GM21360 (cell line): ENCODE measurements around the gene SPTBN5.

Experiments
- ATAC-seq: cut with Tn5 transposase; IDR thresholded peaks from one replicate; pipeline ENCODE4 v1.9.1; 2021; ENCODE audit warnings: mild to moderate bottlenecking, moderate library complexity; ENCODE audit not compliant: unreplicated experiment

SPTBN5 gene

DNA sequence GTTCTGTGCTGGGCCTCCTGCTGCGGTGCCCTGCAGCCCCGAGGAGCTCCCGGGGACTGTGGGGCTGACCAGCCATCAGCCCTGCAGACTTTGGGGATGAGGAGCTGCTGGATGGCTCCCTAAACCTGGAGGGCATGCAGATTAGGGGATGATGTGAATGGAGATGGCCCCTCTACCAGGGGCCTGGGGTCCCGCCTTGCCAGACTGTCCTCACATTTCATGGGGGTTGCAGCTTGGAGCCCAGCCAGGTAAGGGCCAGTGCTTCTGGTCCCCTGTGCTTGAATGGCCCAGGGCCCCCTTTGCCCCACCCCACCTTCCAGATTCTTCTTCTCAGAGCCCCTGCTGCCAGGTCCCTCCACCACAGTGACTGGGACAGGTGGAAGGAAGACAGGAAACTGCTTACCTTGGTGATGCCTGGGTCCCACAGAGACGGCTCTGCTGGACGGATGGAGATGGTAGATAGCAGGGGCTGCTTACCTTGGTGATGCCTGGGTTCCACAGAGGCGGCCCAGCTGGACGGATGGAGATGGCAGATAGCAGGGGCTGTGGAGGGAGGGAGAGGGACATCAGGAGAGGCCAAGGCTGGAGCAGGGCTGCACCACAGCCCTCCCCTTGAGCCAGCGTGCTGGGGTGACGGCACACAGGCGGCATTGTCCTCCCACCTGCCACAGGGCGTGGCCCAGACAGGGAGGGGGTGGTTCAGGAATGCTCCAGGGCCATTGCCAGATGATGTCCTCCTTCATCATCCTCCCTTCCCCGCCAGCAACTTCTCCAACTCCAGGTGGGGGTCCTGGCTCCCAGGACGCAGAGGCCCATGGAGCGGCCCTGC, at the start of gene SPTBN5:
Gene SPTBN5 (minus strand): TSS at position 632 of the 829 bp plus-strand sequence. CDS start 556 bp downstream, at position 76.
- ATAC-seq = no peak

DNA sequence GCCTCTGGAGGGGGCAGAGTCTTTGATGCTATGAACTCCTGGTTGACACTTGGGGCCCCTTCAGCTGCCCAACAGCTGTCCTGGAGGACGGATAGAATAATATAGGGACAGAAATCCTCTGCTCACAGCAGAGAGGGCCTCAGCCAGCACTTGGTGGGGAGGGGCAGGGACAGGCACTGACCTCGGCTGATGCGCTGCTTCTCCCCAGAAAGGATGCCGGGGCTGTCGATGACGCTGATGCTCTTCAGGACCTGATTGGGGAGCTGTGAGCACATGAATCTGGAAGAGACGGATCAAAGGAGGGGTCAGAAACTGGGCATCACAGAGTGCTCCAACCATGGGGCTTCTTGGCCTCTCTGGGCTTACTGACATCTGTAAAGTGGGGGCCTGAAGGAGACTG, 49.0 kb upstream of the SPTBN5 start:
- no peak for ATAC-seq

DNA sequence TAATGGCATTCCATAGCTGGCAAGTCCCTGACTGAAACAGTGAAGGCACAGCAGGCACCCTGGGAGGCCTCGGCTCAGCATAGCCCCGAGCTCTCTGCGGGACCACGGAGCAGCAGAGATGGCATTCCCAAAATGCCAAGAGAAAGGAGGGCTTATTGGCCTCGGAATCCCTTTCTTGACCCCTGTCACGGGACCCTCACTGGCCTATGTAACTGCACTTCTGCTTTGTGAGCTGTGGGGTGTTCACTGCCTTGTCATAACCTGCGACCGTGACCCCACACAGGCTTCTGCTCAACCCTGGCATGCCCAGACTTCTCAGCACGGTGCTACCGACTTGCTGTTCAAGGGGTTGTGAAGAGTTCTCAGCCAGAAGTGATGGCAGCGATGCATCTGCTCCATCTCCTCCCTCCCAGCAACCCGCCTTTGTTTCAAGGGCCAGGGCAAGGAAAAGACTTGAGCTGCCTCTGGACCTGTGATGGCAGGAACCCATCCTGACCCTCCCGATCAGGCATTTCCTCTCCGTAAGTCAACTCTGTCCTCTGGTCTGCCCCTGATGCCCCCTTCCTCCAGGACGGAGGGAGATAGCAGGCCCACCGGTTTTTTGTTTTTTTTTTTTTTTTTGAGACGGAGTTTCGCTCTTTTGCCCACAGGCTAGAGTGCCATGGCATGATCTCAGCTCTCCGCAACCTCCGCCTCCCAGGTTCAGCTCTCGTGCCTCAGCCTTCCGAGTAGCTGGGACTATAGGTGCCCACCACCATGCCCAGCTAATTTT, 48.0 kb upstream of the SPTBN5 start:
- no peak for ATAC-seq

GRCh38 chr15:41940441-41940857, 46.6 kb upstream of the SPTBN5 start:
- ATAC-seq = no peak

- no peak for ATAC-seq
Observed at GRCh38 chr15:41939986-41940385, 46.1 kb upstream of the SPTBN5 start.

DNA sequence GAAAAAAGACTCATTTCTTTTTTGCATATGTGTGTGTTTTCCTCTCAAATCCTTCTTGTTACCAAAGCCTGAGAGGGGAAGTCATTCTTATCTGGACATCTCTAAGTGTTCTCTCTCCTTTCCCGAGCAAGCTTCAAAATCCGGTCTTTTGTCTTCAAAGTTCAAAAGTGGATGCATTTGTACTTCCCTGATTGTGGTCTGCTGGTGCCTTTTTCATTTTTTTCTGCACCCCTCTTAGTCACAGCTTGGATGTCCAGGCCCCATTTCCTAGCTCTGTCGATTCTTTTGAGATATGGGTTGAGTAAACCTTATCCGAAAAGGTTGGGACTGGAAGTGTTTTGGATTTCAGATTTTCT, 43.7 kb upstream of the SPTBN5 start:
- no peak for ATAC-seq

DNA sequence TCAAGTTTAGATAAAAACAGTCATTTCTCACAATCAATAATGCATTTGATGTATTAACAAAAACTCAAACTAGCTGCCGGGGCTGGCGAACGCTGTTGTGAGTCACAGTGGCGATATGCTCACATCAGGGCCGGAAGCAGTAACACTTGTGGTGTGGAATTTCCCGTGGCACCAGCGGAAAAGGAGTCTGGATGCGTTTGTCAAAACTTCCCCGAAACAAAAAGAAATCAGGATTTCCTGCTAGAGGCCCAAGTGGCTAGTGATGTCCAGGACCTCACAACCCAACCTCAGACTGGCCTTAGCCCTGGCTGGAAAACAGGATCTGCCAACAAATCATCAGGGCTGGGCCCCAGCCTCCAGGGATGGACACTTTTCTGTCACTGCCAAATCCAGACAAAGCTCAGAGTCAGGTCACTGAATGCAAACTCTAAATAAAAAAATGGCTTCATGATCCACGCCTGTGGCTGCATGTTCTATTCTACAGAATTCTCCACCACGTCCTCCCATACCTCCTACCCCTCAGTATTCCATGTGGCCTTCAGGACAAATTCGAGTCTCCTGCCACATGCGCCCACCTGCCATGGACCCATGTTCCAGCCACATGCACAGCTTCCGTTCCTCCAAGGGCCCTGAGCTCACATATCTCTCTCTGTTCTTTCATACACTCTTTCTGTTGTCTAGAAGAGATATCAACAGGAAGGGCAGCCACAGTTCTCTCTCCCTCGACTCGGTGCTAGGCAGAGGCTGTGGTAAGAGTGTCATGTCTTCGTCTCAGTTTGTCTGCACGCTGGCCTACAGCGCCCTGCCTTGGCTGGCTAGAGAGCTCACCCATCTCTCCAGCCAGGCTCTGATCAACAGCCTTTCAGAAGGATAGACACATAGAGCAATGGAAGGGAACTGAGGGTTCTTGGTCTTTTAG, 43.1 kb upstream of the SPTBN5 start:
- no peak for ATAC-seq

DNA sequence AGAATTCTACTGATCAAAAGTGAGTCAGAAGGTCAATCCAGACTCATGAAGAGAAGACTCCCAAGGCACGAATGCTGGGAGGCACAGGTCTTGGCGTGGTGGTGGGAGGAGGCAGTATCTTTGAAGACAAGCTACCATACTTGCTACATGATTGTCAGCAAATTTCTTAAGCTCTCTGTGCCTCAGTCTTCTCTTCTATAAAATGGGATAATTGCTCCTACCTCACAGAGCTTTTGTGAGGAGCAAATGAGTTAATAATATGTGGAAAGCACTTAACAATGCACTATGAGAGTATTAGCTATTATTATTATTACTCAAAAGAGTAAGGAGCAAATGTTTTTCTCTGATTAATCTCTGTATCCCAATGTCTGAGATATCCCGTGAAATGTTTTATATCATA, 42.3 kb upstream of the SPTBN5 start:
- no peak for ATAC-seq

GRCh38 chr15:41935566-41936020, 41.7 kb upstream of the SPTBN5 start:
- no peak for ATAC-seq

DNA sequence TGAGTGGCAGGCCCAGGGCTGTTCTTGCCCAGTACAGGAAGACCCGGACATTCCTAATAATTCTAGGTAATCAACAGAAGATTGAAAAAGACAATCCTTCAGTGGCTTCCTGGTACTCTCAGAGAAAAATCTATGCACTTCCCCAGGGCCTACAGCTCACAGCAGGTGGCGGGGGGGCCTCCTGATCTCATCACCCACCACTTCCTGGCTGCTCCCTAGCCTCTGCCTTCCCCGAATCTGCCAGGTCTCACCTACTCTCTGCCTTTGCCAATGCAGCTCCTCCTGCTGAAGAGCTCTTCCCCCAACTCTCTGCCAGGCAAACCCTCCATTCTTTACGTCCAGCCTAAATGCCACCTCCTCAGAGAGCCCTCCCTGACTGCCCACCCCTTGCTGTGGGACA, 41.0 kb upstream of the SPTBN5 start:
- no peak for ATAC-seq

DNA sequence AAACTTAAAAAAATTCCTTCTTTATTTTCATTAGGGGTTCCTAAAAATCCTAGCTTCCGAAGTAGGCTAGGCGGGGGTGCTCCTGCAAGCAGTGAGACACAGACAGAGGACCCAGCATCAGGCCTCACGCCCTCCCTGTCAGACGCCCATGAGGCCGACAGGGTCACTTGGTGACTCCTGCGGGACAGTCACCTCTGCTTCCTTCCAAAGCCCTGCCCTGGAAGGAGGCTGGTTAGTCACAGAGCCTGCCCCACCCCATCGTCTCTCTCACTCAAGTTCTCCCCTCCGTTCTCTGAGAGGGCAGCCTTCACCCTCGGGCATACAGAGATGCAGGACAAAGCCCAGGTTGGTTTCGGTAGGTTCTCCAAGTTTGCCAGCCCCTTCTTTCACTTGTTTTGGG, 39.9 kb upstream of the SPTBN5 start:
- no peak for ATAC-seq

DNA sequence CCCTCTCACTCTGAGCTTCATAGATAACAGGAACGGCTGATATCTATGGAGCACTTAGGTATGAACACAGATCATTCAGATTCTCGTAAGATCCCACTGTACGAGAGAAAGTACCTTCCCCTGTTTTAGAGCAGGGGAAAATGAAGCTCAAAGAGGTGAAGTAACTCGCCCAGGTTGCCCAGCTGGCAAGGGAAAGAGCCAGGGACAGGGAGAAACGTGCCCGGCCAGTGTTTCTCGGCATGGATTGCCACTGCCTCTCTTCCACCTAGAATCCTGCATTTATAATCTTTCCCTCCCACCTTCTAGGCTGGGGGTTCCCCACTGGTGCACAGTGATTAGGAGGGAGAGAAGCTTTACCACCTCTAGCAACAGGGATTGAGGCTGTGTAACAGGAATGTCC, 39.5 kb upstream of the SPTBN5 start:
- ATAC-seq = no peak

GRCh38 chr15:41932511-41933289, 38.8 kb upstream of the SPTBN5 start:
- ATAC-seq = no peak

DNA sequence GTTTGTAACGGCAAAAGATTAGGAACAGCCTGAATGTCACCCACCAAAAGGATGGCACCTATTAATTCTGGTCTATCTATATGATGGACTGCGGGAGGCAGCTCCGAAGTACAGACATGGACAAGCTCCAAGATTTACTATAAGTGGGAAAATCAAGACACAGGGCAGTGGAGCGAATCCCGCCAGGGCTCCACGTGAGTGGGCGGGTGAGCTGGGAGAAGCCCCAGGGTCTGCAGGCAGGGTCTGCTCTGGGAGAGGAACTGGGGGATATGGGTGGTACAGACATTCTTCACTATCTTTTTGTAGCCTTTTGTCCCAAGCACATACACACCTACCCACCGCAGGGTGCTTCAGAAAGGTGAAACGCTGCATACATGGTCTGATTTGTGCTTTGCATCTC, 38.2 kb upstream of the SPTBN5 start:
- no peak for ATAC-seq

DNA sequence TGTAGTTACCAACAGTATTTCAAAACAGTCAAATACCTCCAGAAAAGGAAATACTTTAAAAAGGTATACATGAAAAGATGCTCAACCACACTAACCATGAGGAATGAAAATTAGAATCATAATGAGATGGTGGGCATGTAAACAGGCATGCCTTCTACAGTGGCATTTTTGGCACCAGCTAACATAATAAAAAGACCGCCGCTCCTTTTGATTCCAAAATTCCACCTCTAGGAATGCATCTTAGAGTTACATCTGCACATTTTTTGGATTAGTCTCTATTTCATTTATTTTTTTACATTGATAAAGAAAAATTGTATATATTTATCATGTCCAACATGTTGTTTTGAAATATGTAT, 37.0 kb upstream of the SPTBN5 start:
- ATAC-seq = no peak

DNA sequence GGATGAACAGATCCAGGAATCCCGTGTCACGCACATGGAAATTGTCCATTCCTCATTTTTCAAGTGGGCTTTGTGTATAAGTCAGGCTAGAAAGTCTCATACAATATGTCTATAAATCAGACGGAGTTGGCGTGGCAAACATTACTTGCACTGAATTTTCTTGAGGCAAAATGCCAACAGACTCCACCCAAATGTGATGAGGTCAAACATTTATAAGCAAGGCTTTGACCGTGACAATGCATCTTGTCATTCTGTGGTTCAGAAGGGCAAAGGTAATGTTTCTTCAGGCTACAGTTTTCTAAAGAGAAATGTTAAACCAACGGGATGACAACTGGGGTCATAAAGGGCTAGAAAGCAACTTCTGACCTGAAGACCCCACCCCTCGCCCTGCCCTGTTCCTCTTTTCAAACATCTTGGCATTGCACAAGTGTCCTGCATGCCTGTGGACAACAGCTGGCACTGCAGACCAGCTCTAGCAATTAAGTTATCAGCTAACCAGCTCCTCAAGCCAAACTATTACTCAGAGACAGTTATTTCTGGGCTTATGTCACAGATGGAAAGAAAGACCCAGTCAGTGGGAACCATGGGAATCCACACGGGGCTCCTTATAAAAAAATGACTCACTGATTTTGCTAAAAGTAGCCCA, 36.5 kb upstream of the SPTBN5 start:
- no peak for ATAC-seq

DNA sequence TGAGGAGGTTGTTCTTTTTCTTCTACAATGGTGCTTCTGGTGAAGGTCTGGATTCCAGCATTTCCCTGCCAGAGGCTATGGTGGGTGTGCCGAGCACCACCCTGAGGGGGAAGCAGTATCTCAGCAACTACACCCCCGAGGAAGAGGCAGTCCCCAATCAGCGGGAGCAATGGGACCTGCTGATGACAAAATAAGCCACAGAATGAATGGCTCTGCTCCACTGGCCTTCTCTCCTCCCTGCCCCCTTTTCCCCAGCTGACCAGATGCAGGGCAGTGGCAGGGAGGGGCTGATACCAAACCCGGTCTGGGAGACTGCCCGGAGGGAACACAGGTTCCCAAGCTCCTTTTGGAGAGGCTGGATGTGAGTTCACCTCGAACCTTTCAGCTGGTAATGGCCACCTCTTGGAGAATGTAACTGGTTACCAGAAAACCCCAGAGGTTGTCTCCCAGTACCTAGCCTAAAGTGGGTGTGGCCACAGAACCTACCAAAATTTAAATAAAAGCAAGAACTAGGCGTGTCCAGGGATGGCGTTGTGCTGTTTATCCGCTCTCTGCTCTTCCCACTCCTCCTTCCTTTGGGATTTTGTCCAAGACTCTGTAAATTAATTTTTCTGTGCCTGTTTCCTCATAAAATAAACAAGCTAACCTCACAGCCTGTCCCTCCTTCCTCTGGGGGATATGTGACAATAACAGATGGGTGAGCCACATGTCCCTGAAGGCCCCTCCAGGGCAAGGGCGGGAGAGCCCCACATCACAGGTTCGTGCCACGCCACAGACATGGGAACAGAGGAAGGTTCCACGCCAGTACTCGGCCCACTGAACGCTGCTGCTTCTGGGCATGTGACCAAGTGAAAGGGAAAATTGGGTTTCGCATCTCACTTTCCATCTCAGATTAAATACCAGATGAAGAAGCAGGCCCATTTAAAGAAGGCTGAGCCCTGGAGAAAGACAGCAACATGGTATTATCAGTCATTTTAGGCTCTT, 35.1 kb upstream of the SPTBN5 start:
- ATAC-seq = peak; percentile 76

DNA sequence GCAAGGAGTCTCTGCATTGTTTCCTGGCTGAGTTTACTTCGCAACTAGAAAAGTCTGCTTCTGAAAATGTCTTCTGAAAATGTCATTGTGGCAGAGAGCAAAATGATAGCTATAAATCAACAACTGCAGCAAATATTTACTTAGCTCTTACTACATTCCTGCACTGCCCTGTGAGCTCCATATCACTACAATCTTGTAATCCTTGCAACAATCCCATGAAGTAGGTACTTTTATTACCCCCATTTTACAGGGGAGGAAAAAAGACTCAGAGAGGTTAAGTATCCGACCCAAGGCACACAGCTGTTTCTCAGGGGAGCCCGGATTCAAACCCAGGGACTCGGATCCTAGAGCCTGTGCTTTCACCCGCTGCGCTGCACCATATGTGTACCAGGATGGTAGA, 34.2 kb upstream of the SPTBN5 start:
- ATAC-seq = no peak

GRCh38 chr15:41927536-41927935, 33.7 kb upstream of the SPTBN5 start:
- ATAC-seq = no peak
